ENCODE results near the gene UXT. TPM values are rescaled to one million over a fixed set of nuclear protein-coding genes. Genes with fewer than 3 reads are reported as not detected.

Gene UXT
- total and polyA plus RNA-seq, 7 donors = 102 to 334 (median 159) TPM

DNA sequence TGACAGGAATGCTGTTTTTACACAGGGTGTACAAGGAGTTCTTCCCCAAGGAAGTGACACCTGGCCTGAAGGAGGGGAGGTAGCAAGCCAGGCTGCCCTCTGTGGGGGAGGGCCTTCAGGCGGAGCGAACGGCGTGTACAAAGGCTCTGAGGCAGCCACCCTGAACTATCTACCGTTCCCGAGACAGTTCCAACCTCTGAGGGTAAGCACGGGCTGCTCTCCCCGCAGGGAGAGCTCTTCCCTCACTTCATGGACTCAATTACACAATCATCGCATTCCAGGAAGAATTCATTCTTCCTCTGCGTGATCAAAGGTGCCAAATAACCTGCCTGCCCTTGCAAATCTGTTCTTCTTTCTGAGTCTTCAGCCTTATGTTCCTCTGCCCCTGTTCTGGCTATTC, 13.4 kb downstream of the UXT start:
- Histone ChIP-seq H3K27me3 (no peaks in the 10 kb centered on the region), H3K9me3 (peaks cover 0 to 1% (median 0%) of the 10 kb centered on the region in 4 donors), H3K4me1 (peaks cover 0 to 14% (median 11%) of the 10 kb centered on the region in 4 donors), H3K36me3 (peaks cover 0 to 10% (median 0%) of the 10 kb centered on the region in 4 donors), H3K27ac (no peak overlapping the region), H3K4me3 (no peak overlapping the region)
- intact Hi-C loops (cut with DNase I) = loop anchor here (5.0 kb wide), 1 partner anchor 83 kb away; the partner anchor contains the start of gene ARAF
- 83 to 89% methylated on average over 10 of the region's 10 CpGs for WGBS, 2 donors
- DNase-seq = no peak
- TF ChIP-seq POLR2A (IDR thresholded peaks at IDR 0.05) = no peak
- TF ChIP-seq, protein P1, sequence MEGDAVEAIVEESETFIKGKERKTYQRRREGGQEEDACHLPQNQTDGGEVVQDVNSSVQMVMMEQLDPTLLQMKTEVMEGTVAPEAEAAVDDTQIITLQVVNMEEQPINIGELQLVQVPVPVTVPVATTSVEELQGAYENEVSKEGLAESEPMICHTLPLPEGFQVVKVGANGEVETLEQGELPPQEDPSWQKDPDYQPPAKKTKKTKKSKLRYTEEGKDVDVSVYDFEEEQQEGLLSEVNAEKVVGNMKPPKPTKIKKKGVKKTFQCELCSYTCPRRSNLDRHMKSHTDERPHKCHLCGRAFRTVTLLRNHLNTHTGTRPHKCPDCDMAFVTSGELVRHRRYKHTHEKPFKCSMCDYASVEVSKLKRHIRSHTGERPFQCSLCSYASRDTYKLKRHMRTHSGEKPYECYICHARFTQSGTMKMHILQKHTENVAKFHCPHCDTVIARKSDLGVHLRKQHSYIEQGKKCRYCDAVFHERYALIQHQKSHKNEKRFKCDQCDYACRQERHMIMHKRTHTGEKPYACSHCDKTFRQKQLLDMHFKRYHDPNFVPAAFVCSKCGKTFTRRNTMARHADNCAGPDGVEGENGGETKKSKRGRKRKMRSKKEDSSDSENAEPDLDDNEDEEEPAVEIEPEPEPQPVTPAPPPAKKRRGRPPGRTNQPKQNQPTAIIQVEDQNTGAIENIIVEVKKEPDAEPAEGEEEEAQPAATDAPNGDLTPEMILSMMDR (IDR thresholded peaks at IDR 0.05) = no peak

DNA sequence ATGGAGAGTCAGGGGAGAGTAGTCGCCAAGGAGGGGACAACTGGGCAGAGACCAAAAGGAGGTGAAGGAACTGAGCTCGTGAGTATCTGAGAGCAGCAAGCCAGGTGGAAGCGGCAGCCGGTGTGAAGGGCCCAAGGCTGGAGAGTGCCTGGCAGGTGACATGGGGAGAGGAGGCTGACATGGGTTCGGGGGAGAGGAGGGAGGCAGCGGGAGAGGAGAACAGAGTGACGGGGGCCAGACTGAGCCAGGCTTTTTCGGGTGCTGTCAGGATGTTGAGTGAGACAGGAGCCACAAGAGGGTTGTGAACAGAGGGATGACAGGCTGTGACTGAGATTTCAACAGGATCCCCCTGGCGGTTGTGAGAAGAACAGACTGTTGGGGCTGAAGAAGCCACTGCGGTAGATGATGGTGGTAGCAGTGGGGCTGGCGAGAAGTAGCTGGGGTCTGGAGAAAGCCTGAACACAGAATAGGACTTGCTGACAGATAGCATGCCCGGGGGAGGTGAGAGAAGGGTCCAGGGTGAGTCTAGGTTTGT, 14.4 kb downstream of the UXT start:
- H3K4me3 ChIP-seq = no peak overlapping the region
- peaks cover 0 to 14% (median 10%) of the 10 kb centered on the region in 4 donors for H3K4me1 ChIP-seq
- TF ChIP-seq, protein P1 (IDR thresholded peaks at IDR 0.05) = peak in 1 of 4 experiments; percentile 19
- TF ChIP-seq POLR2A (IDR thresholded peaks at IDR 0.05) (no peak), POLR2AphosphoS5 (IDR thresholded peaks at IDR 0.05) (no peak), EP300 (IDR thresholded peaks at IDR 0.05) (no peak)
- WGBS, 2 donors = 77 to 78% methylated on average over 12 of the region's 12 CpGs
- H3K9me3 ChIP-seq = peaks cover 0 to 4% (median 0%) of the 10 kb centered on the region in 4 donors
- no peak for DNase-seq
- H3K27me3 ChIP-seq = no peaks in the 10 kb centered on the region
- intact Hi-C loops (cut with DNase I) = loop anchor here (5.0 kb wide), 1 partner anchor 82 kb away; the partner anchor contains the start of gene ARAF
- peaks cover 0 to 19% (median 3%) of the 10 kb centered on the region in 4 donors for H3K36me3 ChIP-seq
- H3K27ac ChIP-seq = no peak overlapping the region

DNA sequence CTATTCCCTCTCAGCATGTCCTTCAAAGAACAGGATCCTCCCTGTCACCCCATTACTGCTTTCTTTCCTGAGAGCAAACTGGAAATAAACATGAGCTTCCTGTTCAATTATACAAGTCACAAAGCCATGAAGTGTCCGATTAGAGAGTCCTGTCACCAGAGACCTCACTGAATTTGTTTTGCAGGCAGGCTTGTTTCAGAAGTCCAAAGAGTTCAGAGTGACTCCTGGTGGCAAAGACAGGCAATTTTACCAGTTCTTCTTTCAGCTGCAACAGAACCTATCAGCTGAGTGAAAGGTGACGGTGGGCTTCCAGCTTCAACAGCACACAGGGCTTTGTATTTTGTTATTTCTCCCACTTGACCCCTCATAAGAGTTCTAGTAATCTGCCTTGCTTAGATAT, 15.1 kb downstream of the UXT start:
- TF ChIP-seq, protein P1 (IDR thresholded peaks at IDR 0.05) = no peak
- TF ChIP-seq EP300 (IDR thresholded peaks at IDR 0.05) (no peak), POLR2A (IDR thresholded peaks at IDR 0.05) (no peak), POLR2AphosphoS5 (IDR thresholded peaks at IDR 0.05) (no peak)
- WGBS, 2 donors = 23 to 34% methylated on average over 2 of the region's 2 CpGs
- Histone ChIP-seq H3K9me3 (peaks cover 0 to 4% (median 0%) of the 10 kb centered on the region in 4 donors), H3K36me3 (peaks cover 0 to 26% (median 5%) of the 10 kb centered on the region in 4 donors), H3K27ac (no peak overlapping the region), H3K27me3 (no peaks in the 10 kb centered on the region), H3K4me1 (peaks cover 0 to 8% (median 3%) of the 10 kb centered on the region in 4 donors), H3K4me3 (no peak overlapping the region)
- no peak for DNase-seq
- intact Hi-C loops (cut with DNase I) = no loop called here

DNA sequence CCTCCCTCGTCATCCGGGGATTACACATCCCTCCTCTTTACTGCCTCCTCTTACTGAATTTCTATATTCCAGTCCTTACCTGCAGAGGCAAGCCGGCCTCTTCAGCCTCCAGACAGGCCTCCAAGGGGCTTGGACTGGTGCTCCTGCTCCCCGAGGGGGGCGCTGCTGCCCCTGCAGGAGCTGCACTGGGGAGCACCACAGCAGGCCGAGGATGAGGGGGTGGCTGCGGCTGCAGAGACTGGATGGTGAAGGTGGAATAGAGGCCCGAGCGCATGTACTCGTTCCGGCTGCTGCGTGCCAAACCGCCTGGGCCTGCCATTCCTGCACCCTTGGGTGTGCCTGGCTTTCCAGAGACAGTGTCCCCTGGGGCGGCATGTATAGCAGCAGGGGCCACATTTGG, 20.2 kb downstream of the UXT start:
- no peaks in the 10 kb centered on the region for H3K27me3 ChIP-seq
- peaks cover 0 to 4% (median 0%) of the 10 kb centered on the region in 4 donors for H3K9me3 ChIP-seq
- no peak overlapping the region for H3K27ac ChIP-seq
- H3K4me1 ChIP-seq = no peaks in the 10 kb centered on the region
- H3K4me3 ChIP-seq = no peak overlapping the region
- intact Hi-C loops (cut with DNase I) = no loop called here
- 95% methylated on average over 14 of the region's 14 CpGs for WGBS, 2 donors
- TF ChIP-seq POLR2A (IDR thresholded peaks at IDR 0.05) (no peak), EP300 (IDR thresholded peaks at IDR 0.05) (no peak), POLR2AphosphoS5 (IDR thresholded peaks at IDR 0.05) (no peak)
- TF ChIP-seq, protein P1 (IDR thresholded peaks at IDR 0.05) = no peak
- no peak for DNase-seq
- peaks cover 6 to 59% (median 13%) of the 10 kb centered on the region in 4 donors for H3K36me3 ChIP-seq
